ENCODE data around the gene LCOR. TPM values are rescaled to one million over a fixed set of nuclear protein-coding genes. Genes with fewer than 3 reads are reported as not detected.
A peak's percentile ranks its signal among the peaks of the same experiment; 100 is the strongest.

The LCOR gene
- total and polyA plus RNA-seq, 2 of the 13 experiments (the other 11 are each of a cell fraction or from before 2014, with no cell fraction given) = 12.4 to 23.7 TPM

GRCh38 chr10:96834120-96834519, 2.0 kb downstream of the LCOR start (continued):
- TF ChIP-seq ZNF496 (CRISPR knock-in tag; IDR thresholded peaks at IDR 0.05; ENCODE audit: insufficient replicate concordance) (no peak), TBX3 (IDR thresholded peaks at IDR 0.05; ENCODE audit: borderline replicate concordance) (no peak), KAT7 (CRISPR knock-in tag; IDR thresholded peaks at IDR 0.05; ENCODE audit: borderline replicate concordance) (0 out of 2 replicates have a peak, but pooled peaks have one; percentile 8), BRCA1 (CRISPR knock-in tag; IDR thresholded peaks at IDR 0.05) (no peak)

GRCh38 chr10:96835899-96836298, 3.8 kb downstream of the LCOR start:
- Histone ChIP-seq H3K9me3 (ENCODE audit: low read length) (no peaks in the 10 kb centered on the region), H4K20me1 (ENCODE audit: insufficient read depth, low read length) (peaks cover 30% of the 10 kb centered on the region), H3K79me2 (ENCODE audit: insufficient read depth, low read length) (peaks cover 76% of the 10 kb centered on the region), H2AFZ (ENCODE audit: low read length) (no peak overlapping the region), H3K9ac (ENCODE audit: insufficient read depth, low read depth, low read length) (peak overlapping the region; percentile 40; the same call in 1 of the 2 replicates), H3K27me3 (ENCODE audit: control insufficient read depth in 1 of 2, insufficient read depth in 2 of 2, low read length in 2 of 2) (no peaks in the 10 kb centered on the region), H3K4me3 (replicated peaks in 1 of 3; ENCODE audit: insufficient read depth in 1 of 3, low read depth in 2 of 3, low read length in 3 of 3) (peak overlapping the region; percentile 9 to 84 (median 17); a peak in 4 of 6 replicates), H3K36me3 (replicated peaks in 1 of 2; ENCODE audit: control insufficient read depth in 1 of 2, insufficient read depth in 2 of 2, low read length in 2 of 2) (no peaks in the 10 kb centered on the region; a peak in 1 of 5 replicates), H3K4me2 (ENCODE audit: low read depth, low read length) (peak overlapping the region; percentile 80), H3K4me1 (ENCODE audit: insufficient read depth, low read length) (peaks cover 70% of the 10 kb centered on the region), H3K27ac (ENCODE audit: extremely low read length, insufficient read depth, low read length) (peak overlapping the region; percentile 32)
- no peak for DNase-seq (ENCODE audit: low spot score)
- WGBS (ENCODE audit: low lambda C conversion rate) = 50% methylated on average over 1 of the region's 1 CpG
- no peak for FAIRE-seq
- in situ Hi-C loops (cut with HindIII; ENCODE audit: extremely low pct_ligation_motif_present, low pct_unique_long_range_greater_than_20kb) = no loop called here
- no TSS peak for BruUV-seq (replicated peaks)
- ATAC-seq = no peak
- intact Hi-C loops (cut with micrococcal nuclease; ENCODE audit: unreplicated experiment) = no loop called here
- ChIA-PET CTCF (ENCODE audit: low intra/inter-chr PET ratio, low total read pairs) (no interaction called here), POLR2A (no interaction called here)
- TF ChIP-seq MBD4 (IDR thresholded peaks at IDR 0.05; ENCODE audit: borderline replicate concordance, low read length) (no peak), MAF1 (CRISPR knock-in tag; IDR thresholded peaks at IDR 0.05; ENCODE audit: borderline replicate concordance) (no peak), CEBPG (CRISPR knock-in tag; IDR thresholded peaks at IDR 0.05) (peak; percentile 69), ZNF839 (CRISPR knock-in tag; IDR thresholded peaks at IDR 0.05; ENCODE audit: borderline replicate concordance) (no peak), PRMT3 (CRISPR knock-in tag; IDR thresholded peaks at IDR 0.05; ENCODE audit: borderline replicate concordance, low read depth) (no peak), ZNF674 (CRISPR knock-in tag; IDR thresholded peaks at IDR 0.05; ENCODE audit: low read depth) (no peak), POLR2AphosphoS2 (IDR thresholded peaks at IDR 0.05; ENCODE audit: low read depth, low read length) (no peak), HNF4A (CRISPR knock-in tag; IDR thresholded peaks at IDR 0.05) (peak; percentile 31; the same call in 1 of the 2 replicates), ISL2 (CRISPR knock-in tag; IDR thresholded peaks at IDR 0.05) (no peak), ZNF552 (CRISPR knock-in tag; IDR thresholded peaks at IDR 0.05; ENCODE audit: borderline replicate concordance) (no peak), HINFP (CRISPR knock-in tag; IDR thresholded peaks at IDR 0.05; ENCODE audit: low read depth) (no peak), ZBTB26 (CRISPR knock-in tag; IDR thresholded peaks at IDR 0.05; ENCODE audit: borderline replicate concordance) (0 out of 2 replicates have a peak, but pooled peaks have one; percentile 20), ZBTB20 (CRISPR knock-in tag; IDR thresholded peaks at IDR 0.05; ENCODE audit: borderline replicate concordance, low read depth) (no peak), ETS1 (CRISPR knock-in tag; IDR thresholded peaks at IDR 0.05) (no peak), RARG (CRISPR knock-in tag; IDR thresholded peaks at IDR 0.05; ENCODE audit: low read depth) (no peak)
